Epithelial cell of proximal tubule (primary cell): ENCODE data around the gene HTR3D. TPM values are rescaled to one million over a fixed set of nuclear protein-coding genes. Genes with fewer than 3 reads are reported as not detected.

ENCODE experiments used
- DNase-seq: peaks from one replicate; pipeline ENCODE4 v3.0.0-alpha.2; 2011; ENCODE audit warnings: low read depth
- H3K4me3 ChIP-seq: 2 replicates; pipeline ENCODE4 v1.5.1; 2011; ENCODE audit warnings: low read depth, mild to moderate bottlenecking, low read length
- total RNA-seq: library from RNA; depleted of rRNA; stranded (reverse); fragments of >200 nt; gene quantifications from 2 replicates; pipeline ENCODE4 v1.2.3, GENCODE V29; 2015
- TF ChIP-seq, protein P1 (sequence below): conservative IDR thresholded peaks from 2 replicates; pipeline ENCODE4 v1.5.1; 2012; ENCODE audit warnings: low read depth, mild to moderate bottlenecking, low read length

The HTR3D gene
- total RNA-seq = not detected in 2 replicates

- TF ChIP-seq, protein P1, sequence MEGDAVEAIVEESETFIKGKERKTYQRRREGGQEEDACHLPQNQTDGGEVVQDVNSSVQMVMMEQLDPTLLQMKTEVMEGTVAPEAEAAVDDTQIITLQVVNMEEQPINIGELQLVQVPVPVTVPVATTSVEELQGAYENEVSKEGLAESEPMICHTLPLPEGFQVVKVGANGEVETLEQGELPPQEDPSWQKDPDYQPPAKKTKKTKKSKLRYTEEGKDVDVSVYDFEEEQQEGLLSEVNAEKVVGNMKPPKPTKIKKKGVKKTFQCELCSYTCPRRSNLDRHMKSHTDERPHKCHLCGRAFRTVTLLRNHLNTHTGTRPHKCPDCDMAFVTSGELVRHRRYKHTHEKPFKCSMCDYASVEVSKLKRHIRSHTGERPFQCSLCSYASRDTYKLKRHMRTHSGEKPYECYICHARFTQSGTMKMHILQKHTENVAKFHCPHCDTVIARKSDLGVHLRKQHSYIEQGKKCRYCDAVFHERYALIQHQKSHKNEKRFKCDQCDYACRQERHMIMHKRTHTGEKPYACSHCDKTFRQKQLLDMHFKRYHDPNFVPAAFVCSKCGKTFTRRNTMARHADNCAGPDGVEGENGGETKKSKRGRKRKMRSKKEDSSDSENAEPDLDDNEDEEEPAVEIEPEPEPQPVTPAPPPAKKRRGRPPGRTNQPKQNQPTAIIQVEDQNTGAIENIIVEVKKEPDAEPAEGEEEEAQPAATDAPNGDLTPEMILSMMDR = no peak
- peak; percentile 55 for DNase-seq
- H3K4me3 ChIP-seq = no peak within 1 kb of the TSS
Observed at GRCh38 chr3:184031187-184031792, at the start of gene HTR3D. Gene HTR3D, plus strand, starts transcription at chr3:184031742. Its CDS starts 0 bp downstream, at chr3:184031742.

- no peak for DNase-seq
- TF ChIP-seq, protein P1 = no peak
- no peak overlapping the region for H3K4me3 ChIP-seq
Observed at GRCh38 chr3:183981990-183982644, 49.4 kb upstream of the HTR3D start.

DNA sequence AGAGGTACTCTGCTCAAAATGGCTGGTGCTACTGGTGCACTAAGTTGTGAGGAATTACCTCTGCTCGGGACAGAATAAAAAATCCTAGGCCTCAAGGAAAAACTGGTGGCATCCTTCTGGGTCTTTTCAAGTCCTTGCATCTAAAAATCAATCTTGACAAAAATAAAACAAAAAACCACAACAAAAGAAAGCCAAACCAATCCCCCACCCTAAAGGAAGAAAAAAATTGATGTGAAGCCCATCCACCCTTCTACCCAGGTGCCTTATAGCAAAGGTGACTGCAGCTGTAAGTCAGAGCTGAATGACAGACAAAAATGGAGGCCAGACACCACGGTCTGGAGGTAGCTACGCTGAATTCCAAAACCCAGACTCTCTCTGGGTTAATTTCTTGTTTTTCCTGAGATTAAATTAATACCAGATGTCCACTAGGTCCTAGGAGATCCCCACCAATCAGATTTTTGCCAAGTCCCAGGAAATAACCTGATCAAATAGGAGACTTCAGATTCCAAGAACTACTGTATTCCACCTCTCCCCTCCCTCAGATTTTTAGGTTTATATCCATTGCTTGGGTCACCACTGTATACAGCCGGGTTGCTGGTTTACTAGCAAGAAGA, 47.3 kb upstream of the HTR3D start:
- TF ChIP-seq, protein P1 = no peak
- DNase-seq = no peak

DNA sequence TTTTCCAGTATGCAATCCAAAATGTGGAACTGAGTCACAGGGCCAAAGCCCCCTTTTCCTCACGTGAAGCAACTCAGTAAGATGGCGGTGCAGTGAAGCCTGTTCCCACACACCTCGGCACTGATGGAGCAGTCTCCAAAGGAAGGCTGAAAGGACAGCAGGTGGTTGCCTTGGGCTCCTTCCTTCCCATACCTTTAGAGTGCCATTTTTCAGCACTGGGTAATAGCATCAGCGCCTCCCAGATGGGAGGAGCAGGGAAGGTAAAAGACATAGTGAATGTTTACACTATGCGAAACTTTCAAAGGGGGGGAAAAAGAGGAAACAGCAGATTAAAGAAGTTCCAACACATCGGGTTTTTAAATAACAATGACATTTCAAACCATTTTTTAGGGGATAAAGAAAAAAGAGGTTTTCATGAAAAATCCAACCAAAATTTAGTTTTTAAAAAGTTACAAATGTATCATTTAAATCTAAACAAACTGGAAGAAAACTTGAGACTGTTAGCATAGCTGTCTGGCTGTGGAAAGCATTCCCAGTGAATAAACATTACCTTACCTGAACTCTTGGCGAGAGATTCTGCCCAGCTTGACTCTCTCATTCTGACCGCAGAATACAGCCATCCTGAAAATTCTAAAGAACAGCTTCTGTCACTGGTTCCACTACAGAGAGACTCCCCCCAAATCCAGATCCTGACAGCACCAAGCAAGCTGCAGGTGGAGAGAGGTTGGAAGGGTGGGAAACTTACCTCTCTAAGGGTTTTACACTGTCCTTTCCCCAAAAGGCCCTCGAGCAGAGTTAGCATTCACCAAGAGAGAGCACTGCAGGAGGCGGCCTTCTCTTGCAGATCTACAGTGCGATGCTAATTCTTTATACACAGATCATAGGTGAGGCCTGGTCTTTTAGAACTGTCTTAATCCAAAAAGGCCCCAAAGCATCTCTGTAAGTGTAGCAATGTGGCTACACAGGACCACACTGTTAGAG, 46.5 kb upstream of the HTR3D start:
- no peak for DNase-seq
- TF ChIP-seq, protein P1 = no peak
- no peak overlapping the region for H3K4me3 ChIP-seq

More for the DNA sequence above, 47.3 kb upstream of the HTR3D start:
- no peak overlapping the region for H3K4me3 ChIP-seq

GRCh38 chr3:183987000-183987600, 44.4 kb upstream of the HTR3D start:
- H3K4me3 ChIP-seq = no peak overlapping the region
- DNase-seq = no peak
- TF ChIP-seq, protein P1 = no peak

DNA sequence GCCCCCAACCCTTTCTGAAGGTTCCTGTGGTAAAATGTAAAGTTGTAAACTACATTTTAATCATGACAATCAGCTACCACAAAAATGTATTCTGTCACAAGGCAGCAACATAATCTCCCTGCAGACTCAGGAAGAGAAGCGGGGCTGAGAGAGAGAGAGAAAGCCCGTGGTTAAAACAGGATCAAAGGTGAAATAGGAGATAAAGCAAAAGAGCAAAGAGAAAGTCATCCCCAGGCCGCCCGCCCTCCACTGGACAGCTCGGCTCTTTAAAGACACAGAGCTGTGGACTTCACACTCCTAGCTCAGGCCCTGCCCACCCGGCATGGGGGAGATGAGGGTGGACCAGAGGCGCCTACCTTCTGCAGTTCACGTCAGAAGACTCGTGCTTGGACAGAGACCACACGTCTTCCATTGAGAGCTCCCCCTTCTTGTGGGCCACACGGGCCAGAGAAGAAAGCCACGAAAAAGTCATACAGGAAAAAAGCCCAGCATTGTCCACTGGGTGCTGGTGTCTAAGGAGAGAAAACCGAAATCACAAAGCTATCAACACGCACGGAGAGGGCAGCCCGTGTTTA, 43.2 kb upstream of the HTR3D start:
- TF ChIP-seq, protein P1 = no peak
- DNase-seq = no peak

More for the DNA sequence above, 43.2 kb upstream of the HTR3D start:
- no peak overlapping the region for H3K4me3 ChIP-seq
